MM.1S (cell line): ENCODE data around the gene ADAMTS9.

ENCODE experiments used
- DNase-seq: peaks from one replicate; pipeline ENCODE4 v3.0.0-alpha.2; 2015
- H2AFZ ChIP-seq: fragments of 300-600 bp; sonication (generic); 2 replicates; pipeline ENCODE4 v1.6.0; 2016; ENCODE audit warnings: antibody characterized with exemption, low read length
- H3F3A ChIP-seq: fragments of 300-600 bp; sonication (generic); 2 replicates; pipeline ENCODE4 v1.6.1; 2016; ENCODE audit warnings: mild to moderate bottlenecking, antibody characterized with exemption, low read length, moderate library complexity, mixed read lengths; ENCODE audit not compliant: insufficient read depth
- H3K27ac ChIP-seq: fragments of 300-600 bp; sonication (generic); 2 replicates; pipeline ENCODE4 v1.5.1; 2016; ENCODE audit warnings: mild to moderate bottlenecking, low read length
- H3K27me3 ChIP-seq: fragments of 300-600 bp; sonication (generic); replicated peaks from 2 replicates; pipeline ENCODE4 v1.6.0; 2016; ENCODE audit warnings: low read length; ENCODE audit not compliant: insufficient read depth
- H3K36me3 ChIP-seq: fragments of 300-600 bp; sonication (generic); replicated peaks from 2 replicates; pipeline ENCODE4 v1.6.1; 2016; ENCODE audit warnings: mild to moderate bottlenecking, low read length, mixed read lengths; ENCODE audit not compliant: insufficient read depth
- H3K4me1 ChIP-seq: fragments of 300-600 bp; sonication (generic); 2 replicates; pipeline ENCODE4 v1.6.1; 2016; ENCODE audit warnings: low read length, mixed read lengths
- H3K4me2 ChIP-seq: fragments of 300-600 bp; sonication (generic); 2 replicates; pipeline ENCODE4 v1.6.0; 2016; ENCODE audit warnings: low read depth, low read length
- H3K4me3 ChIP-seq: fragments of 300-600 bp; sonication (generic); 2 replicates; pipeline ENCODE4 v1.5.1; 2016; ENCODE audit warnings: low read length, mixed read lengths
- H3K79me2 ChIP-seq: fragments of 300-600 bp; sonication (generic); 2 replicates; pipeline ENCODE4 v1.6.1; 2016; ENCODE audit warnings: mixed run types, low read length, mixed read lengths
- H3K9ac ChIP-seq: fragments of 300-600 bp; sonication (generic); 2 replicates; pipeline ENCODE4 v1.6.1; 2016; ENCODE audit warnings: low read length, mixed read lengths
- H3K9me2 ChIP-seq: fragments of 300-600 bp; sonication (generic); replicated peaks from 2 replicates; pipeline ENCODE4 v1.6.1; 2016; ENCODE audit warnings: mild to moderate bottlenecking, low read length, mixed read lengths; ENCODE audit not compliant: insufficient read depth
- H3K9me3 ChIP-seq: fragments of 300-600 bp; sonication (generic); replicated peaks from 2 replicates; pipeline ENCODE4 v1.6.1; 2016; ENCODE audit warnings: mild to moderate bottlenecking, low read length, mixed read lengths; ENCODE audit not compliant: insufficient read depth
- H4K20me1 ChIP-seq: fragments of 300-600 bp; sonication (generic); 2 replicates; pipeline ENCODE4 v1.6.1; 2016; ENCODE audit warnings: mild to moderate bottlenecking, low read length, moderate library complexity, mixed read lengths; ENCODE audit not compliant: insufficient read depth
- CTCF ChIP-seq: fragments of 300-600 bp; sonication (generic); IDR thresholded peaks from 2 replicates; pipeline ENCODE4 v1.5.1; 2016; ENCODE audit warnings: antibody characterized with exemption, low read length, mixed read lengths
- EZH2 ChIP-seq: fragments of 300-600 bp; sonication (generic); optimal IDR thresholded peaks from 2 replicates; pipeline ENCODE3; 2017; ENCODE audit warnings: low read depth, mild to moderate bottlenecking, antibody characterized with exemption, low read length, mixed read lengths
- EZH2phosphoT487 ChIP-seq: fragments of 300-600 bp; sonication (generic); IDR thresholded peaks from 2 replicates; pipeline ENCODE4 v1.6.1; 2018; ENCODE audit warnings: antibody characterized with exemption, low read length

The ADAMTS9 gene

DNA sequence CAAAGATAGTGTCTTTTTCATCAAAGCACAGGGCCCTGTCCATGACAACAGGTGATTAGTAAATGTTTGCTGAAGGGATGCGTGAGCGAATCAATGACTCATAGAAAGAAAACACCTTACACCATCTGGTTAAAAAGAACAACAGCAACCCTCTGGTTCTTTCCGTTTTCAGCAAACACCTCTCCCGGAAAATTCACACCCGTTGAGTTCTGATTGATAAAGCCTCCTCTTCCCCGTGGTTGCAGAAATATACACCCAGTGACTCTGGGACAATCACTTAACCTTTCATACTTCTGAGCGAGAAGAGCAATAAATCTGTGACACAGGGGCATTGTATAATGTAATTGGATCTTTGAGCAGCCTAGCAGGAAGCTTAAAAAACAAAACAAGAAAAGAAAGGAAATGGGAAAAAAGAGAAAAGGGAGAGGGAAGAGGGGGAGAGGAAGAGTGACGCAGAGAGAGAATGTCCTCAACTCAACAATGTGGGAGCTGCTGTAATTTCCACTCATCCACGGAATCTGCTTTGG, 37.6 kb downstream of the ADAMTS9 start:
- no peaks in the 10 kb centered on the region for H4K20me1 ChIP-seq
- H3K36me3 ChIP-seq = no peaks in the 10 kb centered on the region
- H3K27ac ChIP-seq = no peak overlapping the region

DNA sequence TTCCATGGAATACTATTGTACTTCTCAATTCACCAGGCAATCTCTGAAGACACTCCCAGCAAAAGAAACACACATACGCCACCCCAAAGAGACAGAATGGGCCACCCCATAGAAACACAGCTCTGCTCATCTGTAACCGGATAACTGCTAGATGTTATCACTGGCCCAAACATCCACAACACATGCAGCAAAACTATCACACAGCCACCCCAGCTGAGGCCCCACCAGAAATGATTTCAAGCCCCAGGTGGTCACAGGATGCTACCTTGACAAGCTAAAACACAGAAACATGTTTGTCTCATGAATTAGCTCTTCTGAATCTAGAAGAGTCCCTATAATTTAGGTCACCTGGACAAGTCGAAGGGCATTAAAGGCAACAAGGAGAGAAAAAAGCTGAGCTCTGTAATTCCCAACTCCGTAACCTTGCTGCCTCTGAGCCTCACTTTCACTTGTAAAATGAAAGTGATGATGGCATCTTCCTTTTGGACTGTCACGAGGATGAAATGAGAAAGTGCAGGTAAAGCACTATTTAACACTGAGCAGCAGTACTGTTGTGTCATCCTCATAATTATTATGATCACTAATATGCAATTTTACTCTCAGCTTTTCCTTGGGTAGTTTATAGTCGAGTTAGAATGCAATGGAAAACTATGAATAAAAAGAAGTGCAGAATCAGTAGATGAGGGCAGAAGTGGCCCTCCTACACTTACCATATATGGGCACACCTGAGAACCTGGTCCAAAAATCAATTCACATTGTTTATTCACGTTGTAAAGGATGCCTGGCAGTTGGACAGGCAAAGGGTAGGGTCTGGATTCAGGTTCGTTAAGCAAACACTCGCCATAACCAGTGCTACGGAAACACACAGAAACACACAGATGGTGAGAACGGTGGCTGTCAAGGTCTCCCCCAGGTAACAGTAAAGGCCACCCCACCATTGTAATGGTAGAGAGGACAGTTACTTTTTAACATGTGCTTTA, 38.6 kb downstream of the ADAMTS9 start:
- no peak overlapping the region for H3K4me2 ChIP-seq
- no peak for DNase-seq
- no peak for TF ChIP-seq CTCF
- TF ChIP-seq EZH2 = no peak
- no peak for TF ChIP-seq EZH2phosphoT487

More for the DNA sequence above, 37.6 kb downstream of the ADAMTS9 start:
- no peaks in the 10 kb centered on the region for H3K79me2 ChIP-seq
- H3K4me1 ChIP-seq = no peaks in the 10 kb centered on the region
- no peak overlapping the region for H3K4me2 ChIP-seq
- H3F3A ChIP-seq = no peaks in the 10 kb centered on the region
- H3K9ac ChIP-seq = no peak overlapping the region
- no peaks in the 10 kb centered on the region for H3K9me2 ChIP-seq
- H3K4me3 ChIP-seq = no peak overlapping the region
- TF ChIP-seq EZH2 (no peak), EZH2phosphoT487 (no peak), CTCF (no peak)
- DNase-seq = no peak
- no peaks in the 10 kb centered on the region for H3K9me3 ChIP-seq
- no peaks in the 10 kb centered on the region for H3K27me3 ChIP-seq
- H2AFZ ChIP-seq = no peak overlapping the region

DNA sequence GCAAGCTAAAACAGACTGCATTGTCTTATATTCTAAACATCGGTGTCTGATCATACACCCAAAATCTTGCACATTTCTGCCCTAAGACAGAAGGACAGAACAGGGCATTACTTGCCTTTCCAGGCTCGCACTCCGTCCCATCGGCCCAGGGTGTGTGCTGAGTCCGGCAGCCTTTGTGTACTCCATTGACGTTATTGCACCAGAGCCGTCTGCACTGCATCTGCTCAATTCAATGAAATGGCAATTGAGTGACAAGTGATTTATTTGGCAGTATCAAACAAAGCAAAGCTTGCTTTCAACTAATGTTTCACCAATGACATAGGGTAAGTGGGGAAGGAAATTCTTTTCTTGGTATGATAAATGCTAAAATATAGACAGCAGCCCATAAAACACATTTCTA, 40.0 kb downstream of the ADAMTS9 start:
- Histone ChIP-seq H3K4me1 (no peaks in the 10 kb centered on the region), H3K27me3 (no peaks in the 10 kb centered on the region), H3K4me3 (no peak overlapping the region), H4K20me1 (no peaks in the 10 kb centered on the region), H3K79me2 (no peaks in the 10 kb centered on the region), H3K36me3 (no peaks in the 10 kb centered on the region), H3K4me2 (no peak overlapping the region), H3K27ac (no peak overlapping the region), H3K9me3 (no peaks in the 10 kb centered on the region), H3K9ac (no peak overlapping the region), H2AFZ (no peak overlapping the region), H3K9me2 (no peaks in the 10 kb centered on the region), H3F3A (no peaks in the 10 kb centered on the region)
- TF ChIP-seq EZH2 (no peak), CTCF (no peak), EZH2phosphoT487 (no peak)
- DNase-seq = no peak

More for the DNA sequence above, 38.6 kb downstream of the ADAMTS9 start:
- no peak overlapping the region for H3K27ac ChIP-seq
- no peaks in the 10 kb centered on the region for H3K9me2 ChIP-seq
- H3K9ac ChIP-seq = no peak overlapping the region
- no peaks in the 10 kb centered on the region for H3K79me2 ChIP-seq
- H3F3A ChIP-seq = no peaks in the 10 kb centered on the region
- no peaks in the 10 kb centered on the region for H3K4me1 ChIP-seq
- no peak overlapping the region for H3K4me3 ChIP-seq
- H2AFZ ChIP-seq = no peak overlapping the region
- H4K20me1 ChIP-seq = no peaks in the 10 kb centered on the region
- H3K27me3 ChIP-seq = no peaks in the 10 kb centered on the region
- no peaks in the 10 kb centered on the region for H3K36me3 ChIP-seq
- H3K9me3 ChIP-seq = no peaks in the 10 kb centered on the region
